Activated CD8-positive, alpha-beta T cell treated with anti-CD3 and anti-CD28 coated beads for 36 hours (primary cell): Measurements from ENCODE around the gene RIPOR3. TPM values are rescaled to one million over a fixed set of nuclear protein-coding genes. Genes with fewer than 3 reads are reported as not detected.

Source experiments
- ATAC-seq: fragments of 200-7000 bp; cut with Tn5 transposase; one replicate; pipeline ENCODE4 v1.10.0; 2021; ENCODE audit warnings: mild to moderate bottlenecking, moderate library complexity
- CTCF ChIA-PET: fragments of 350-600 bp; sonication (Branson Sonifier 250); formaldehyde crosslinking; loops from one replicate; lab custom pipeline; 2021; ENCODE audit warnings: antibody characterized with exemption; lab: Charles Lee
- POLR2A ChIA-PET: fragments of 350-600 bp; sonication (Branson Sonifier 250); formaldehyde crosslinking; loops from one replicate; lab custom pipeline; 2021; ENCODE audit warnings: antibody characterized with exemption; lab: Charles Lee
- DNase-seq: peaks from one replicate; pipeline ENCODE4 v3.0.0-alpha.2; 2020
- H3K27ac Mint-ChIP-seq: one replicate; pipeline ENCODE4 v1.8.0; 2021; ENCODE audit warnings: mild to moderate bottlenecking, mixed read lengths
- H3K27me3 Mint-ChIP-seq: one replicate; pipeline ENCODE4 v1.8.0; 2021; ENCODE audit warnings: mixed read lengths
- H3K36me3 Mint-ChIP-seq: one replicate; pipeline ENCODE4 v1.8.0; 2021; ENCODE audit warnings: low read depth, mixed read lengths
- H3K4me1 Mint-ChIP-seq: one replicate; pipeline ENCODE4 v1.8.0; 2021; ENCODE audit warnings: low read depth, mixed read lengths
- H3K4me3 Mint-ChIP-seq: one replicate; pipeline ENCODE4 v1.8.0; 2021; ENCODE audit warnings: mild to moderate bottlenecking, moderate library complexity, mixed read lengths
- H3K9me3 Mint-ChIP-seq: one replicate; pipeline ENCODE4 v1.8.0; 2021; ENCODE audit warnings: mixed read lengths
- intact Hi-C: fragments of 100-400 bp; cut with micrococcal nuclease; formaldehyde crosslinking; loops from one replicate; pipeline ENCODE4 v1.10.0; 2022
- total RNA-seq, 2 experiments: library from RNA; stranded (reverse); gene quantifications; one replicate each; pipeline ENCODE4 v1.2.3, GENCODE V29; 2021
- TF ChIP-seq, protein P1 (sequence below): fragments of 200-600 bp; IDR thresholded peaks from one replicate; pipeline ENCODE4 v1.8.0; 2022; ENCODE audit warnings: antibody characterized with exemption, mild to moderate bottlenecking

Gene RIPOR3
- total RNA-seq, 2 experiments from 2014 or later = not detected

DNA sequence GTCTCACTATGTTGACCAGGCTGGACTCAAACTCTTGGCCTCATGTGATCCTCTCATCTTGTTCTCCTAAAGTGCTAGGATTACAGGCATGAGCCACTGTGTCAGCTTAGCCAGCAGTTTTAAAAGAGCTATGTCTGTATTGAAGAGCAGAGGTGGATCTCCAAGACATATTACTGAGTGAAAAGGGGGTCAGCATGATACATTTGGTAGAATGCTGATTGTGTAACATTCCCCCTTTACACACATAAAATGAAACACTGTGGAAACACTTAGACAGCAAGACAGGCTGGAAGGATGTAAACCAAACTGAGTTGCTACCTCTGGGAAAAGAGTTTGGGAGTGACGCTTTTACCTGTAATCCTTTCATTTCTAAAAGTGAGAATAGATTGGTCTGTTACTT is 1.7 kb upstream of the RIPOR3 start:
- POLR2A ChIA-PET = no interaction called here
- Mint-ChIP-seq H3K4me3 (no peak overlapping the region), H3K9me3 (no peaks in the 10 kb centered on the region), H3K27me3 (peaks cover 36% of the 10 kb centered on the region), H3K4me1 (peaks cover 8% of the 10 kb centered on the region), H3K27ac (no peak overlapping the region), H3K36me3 (no peaks in the 10 kb centered on the region)
- ATAC-seq (no peak), DNase-seq (no peak)
- intact Hi-C loops = no loop called here
- TF ChIP-seq, protein P1, sequence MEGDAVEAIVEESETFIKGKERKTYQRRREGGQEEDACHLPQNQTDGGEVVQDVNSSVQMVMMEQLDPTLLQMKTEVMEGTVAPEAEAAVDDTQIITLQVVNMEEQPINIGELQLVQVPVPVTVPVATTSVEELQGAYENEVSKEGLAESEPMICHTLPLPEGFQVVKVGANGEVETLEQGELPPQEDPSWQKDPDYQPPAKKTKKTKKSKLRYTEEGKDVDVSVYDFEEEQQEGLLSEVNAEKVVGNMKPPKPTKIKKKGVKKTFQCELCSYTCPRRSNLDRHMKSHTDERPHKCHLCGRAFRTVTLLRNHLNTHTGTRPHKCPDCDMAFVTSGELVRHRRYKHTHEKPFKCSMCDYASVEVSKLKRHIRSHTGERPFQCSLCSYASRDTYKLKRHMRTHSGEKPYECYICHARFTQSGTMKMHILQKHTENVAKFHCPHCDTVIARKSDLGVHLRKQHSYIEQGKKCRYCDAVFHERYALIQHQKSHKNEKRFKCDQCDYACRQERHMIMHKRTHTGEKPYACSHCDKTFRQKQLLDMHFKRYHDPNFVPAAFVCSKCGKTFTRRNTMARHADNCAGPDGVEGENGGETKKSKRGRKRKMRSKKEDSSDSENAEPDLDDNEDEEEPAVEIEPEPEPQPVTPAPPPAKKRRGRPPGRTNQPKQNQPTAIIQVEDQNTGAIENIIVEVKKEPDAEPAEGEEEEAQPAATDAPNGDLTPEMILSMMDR = no peak
- CTCF ChIA-PET = no interaction called here

DNA sequence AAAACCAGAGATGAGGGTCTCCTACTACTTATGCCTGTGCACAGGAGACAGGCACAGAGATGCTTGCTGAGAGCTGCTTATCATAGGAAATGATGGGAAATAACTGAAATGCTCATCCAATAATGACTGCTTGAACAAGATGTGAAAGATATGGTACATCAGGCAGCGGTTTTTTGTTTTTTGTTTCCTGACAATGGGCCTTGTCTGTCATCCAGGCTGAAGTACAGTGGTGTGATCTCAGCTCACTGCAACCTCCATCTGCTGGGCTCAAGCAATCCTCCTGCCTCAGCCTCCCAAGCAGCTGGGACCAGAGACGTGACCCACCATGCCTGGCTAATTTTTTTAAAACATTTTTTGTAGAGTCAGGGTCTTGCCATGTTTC is 1.2 kb upstream of the RIPOR3 start:
- intact Hi-C loops = no loop called here
- no peak for ATAC-seq
- no peak for DNase-seq
- POLR2A ChIA-PET = no interaction called here
- no peaks in the 10 kb centered on the region for H3K9me3 Mint-ChIP-seq
- peaks cover 8% of the 10 kb centered on the region for H3K4me1 Mint-ChIP-seq
- CTCF ChIA-PET = no interaction called here
- no peak overlapping the region for H3K4me3 Mint-ChIP-seq
- H3K27ac Mint-ChIP-seq = no peak overlapping the region
- TF ChIP-seq, protein P1 = no peak
- no peaks in the 10 kb centered on the region for H3K36me3 Mint-ChIP-seq
- H3K27me3 Mint-ChIP-seq = peaks cover 36% of the 10 kb centered on the region

DNA sequence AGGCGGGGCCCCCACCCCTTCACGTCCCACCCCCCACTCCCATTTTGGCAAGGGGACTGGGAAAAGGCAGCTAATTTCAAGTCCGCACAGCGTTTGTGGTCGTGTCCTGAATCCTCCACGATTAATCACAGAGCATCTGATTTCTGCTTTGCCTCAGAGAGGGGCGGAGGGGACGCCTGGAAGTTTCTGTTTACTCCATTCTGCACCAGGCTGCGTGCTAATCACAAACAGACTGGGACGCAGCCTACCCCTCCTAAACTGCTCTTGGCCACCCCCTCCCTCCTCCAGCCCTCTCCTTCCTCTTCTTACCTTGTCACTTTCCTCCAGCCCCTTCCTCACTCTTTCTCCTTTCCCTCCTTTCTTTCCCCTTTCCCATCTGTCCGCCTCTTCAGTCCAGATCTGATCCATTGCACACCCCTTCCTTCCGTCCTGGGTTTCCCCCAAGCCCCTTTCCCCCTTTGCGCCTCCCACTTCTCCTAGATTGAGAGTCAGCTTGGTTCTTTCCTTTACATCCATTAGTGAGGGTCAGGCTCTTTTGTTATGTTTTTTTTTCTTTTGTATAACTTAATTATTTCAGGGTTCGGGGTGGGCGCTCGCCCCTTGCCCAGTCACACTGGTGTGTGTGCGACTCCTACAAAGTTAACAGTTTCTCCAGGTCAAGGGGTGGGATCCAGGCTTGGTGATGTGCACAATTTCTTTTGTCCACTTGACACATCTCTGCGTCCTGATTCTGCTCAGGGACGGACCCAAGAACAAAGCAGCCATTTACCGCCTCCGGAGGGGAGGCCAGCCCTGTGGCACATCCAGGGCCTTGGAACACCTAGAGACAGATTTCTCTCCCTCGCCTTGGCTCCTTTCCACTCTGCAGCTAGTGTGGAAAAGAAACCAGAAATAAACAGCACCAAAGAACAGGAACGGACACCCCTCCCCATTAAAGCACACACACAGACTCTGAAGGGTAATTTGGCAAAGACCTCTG is 520 bp upstream of the RIPOR3 start:
- peaks cover 36% of the 10 kb centered on the region for H3K27me3 Mint-ChIP-seq
- CTCF ChIA-PET = interaction anchor here (1.5 kb wide), 1 partner anchor 65 kb away, joined by 3 read pairs; no protein-coding TSS in a partner anchor
- TF ChIP-seq, protein P1 = no peak
- H3K9me3 Mint-ChIP-seq = no peaks in the 10 kb centered on the region
- H3K27ac Mint-ChIP-seq = no peak overlapping the region
- intact Hi-C loops = no loop called here
- no peak for ATAC-seq
- POLR2A ChIA-PET = no interaction called here
- no peak for DNase-seq
- no peaks in the 10 kb centered on the region for H3K36me3 Mint-ChIP-seq
- H3K4me3 Mint-ChIP-seq = no peak overlapping the region
- peaks cover 8% of the 10 kb centered on the region for H3K4me1 Mint-ChIP-seq

- DNase-seq (no peak), ATAC-seq (no peak)
- intact Hi-C loops = no loop called here
- Mint-ChIP-seq H3K27ac (no peak overlapping the region), H3K9me3 (no peaks in the 10 kb centered on the region), H3K36me3 (no peaks in the 10 kb centered on the region), H3K4me1 (peaks cover 8% of the 10 kb centered on the region), H3K27me3 (peaks cover 36% of the 10 kb centered on the region), H3K4me3 (no peak overlapping the region)
- ChIA-PET CTCF (interaction anchor here (1.0 to 2.3 kb wide), 3 partner anchors 26 to 64 kb away, joined by 3 to 4 read pairs (median 3); no protein-coding TSS in a partner anchor), POLR2A (no interaction called here)
- TF ChIP-seq, protein P1 = no peak
These were observed 1.3 kb downstream of the RIPOR3 start for GRCh38 chr20:50689864-50690649.
